ENCODE data around the gene CDCP2. TPM values are rescaled to one million over a fixed set of nuclear protein-coding genes. Genes with fewer than 3 reads are reported as not detected.

CDCP2 gene
- total RNA-seq, 2 donors from 2014 or later: not detected

DNA sequence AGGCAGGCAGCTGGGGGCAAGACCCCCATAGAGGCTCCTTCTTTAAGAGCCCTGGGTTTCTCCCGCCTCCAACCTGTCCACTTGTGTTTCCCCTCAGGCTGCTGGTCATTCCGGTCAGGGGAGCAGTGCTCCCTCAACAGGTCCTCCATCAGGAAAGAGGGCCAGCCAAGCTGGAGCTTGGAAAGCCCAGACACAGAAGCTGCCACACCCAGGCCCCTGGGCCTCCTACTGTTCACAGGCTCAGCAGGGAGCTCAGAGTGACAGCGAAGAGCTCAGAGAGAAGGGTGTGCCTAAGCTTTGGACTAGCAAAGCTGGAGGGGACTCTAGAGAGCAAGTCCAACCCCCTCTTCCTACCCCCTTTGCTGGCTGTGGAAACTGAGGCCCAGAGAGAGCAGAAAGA lies 10.3 kb upstream of the CDCP2 start:
- DNase-seq: no peak
- Mint-ChIP-seq H3K4me1 (ENCODE audit: low read depth) (no peaks in the 10 kb centered on the region), H3K4me3 (no peak overlapping the region), H3K36me3 (ENCODE audit: insufficient read depth in 2 of 2) (no peaks in the 10 kb centered on the region), H3K27ac (no peak overlapping the region), H3K9me3 (no peaks in the 10 kb centered on the region), H3K27me3 (ENCODE audit: low read depth) (no peaks in the 10 kb centered on the region)
- no peak for ATAC-seq (replicated peaks in 1 of 2)

DNA sequence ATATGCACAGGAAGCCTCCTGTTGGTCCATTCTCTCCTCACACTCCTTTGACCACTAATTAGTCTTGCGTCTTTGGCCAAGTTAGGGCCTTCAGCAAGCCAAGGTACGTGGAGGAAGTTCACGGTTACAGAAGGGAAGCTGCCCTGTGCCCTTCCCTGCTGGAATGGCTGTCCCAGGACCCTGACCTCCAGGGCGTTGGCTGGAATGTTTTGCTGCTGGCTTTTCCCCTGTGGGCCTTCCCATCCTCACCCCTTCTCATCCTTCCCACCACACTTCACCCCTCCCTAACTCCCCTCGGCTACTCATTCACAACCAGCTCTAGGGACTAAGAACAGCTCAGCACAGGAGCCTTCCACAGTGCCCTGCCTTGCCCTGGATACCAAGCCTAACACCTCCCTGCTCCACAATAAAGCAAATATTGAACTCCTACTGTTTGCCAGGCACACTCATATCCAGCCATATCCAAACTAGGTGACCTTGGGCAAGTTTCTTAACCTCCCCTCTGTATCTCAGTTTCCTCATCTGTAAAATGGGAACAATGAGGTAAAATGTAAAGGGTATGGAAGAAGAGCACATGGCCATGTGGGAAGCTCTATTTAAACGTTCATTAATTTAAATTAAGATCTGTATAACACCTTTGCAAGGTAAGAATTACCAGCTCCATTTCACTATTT lies 8.8 kb upstream of the CDCP2 start:
- DNase-seq: no peak
- Mint-ChIP-seq H3K27ac (no peak overlapping the region), H3K4me1 (ENCODE audit: low read depth) (no peaks in the 10 kb centered on the region), H3K9me3 (no peaks in the 10 kb centered on the region), H3K27me3 (ENCODE audit: low read depth) (no peaks in the 10 kb centered on the region), H3K4me3 (no peak overlapping the region), H3K36me3 (ENCODE audit: insufficient read depth in 2 of 2) (no peaks in the 10 kb centered on the region)
- ATAC-seq (replicated peaks in 1 of 2): no peak

DNA sequence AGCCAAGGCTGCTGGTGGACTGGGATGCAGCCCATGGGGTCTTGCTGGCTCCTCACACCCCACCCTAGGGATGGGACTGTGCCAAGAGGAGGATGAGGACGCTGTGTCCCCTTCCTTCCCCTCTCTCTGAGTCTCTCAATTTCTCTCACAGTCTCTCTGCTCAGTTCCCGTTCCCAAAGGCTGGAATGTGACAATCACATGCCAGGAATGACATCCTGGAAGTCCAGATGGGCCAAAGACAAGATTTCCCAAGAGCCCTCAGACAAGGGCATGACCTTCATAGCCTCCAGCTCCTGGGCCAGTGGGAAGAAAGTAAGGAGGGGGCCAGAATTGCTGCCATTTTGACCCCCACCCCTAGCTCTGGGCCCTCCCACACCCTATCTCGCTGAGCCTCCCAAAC lies 7.6 kb upstream of the CDCP2 start:
- Mint-ChIP-seq H3K36me3 (ENCODE audit: insufficient read depth in 2 of 2) (no peaks in the 10 kb centered on the region), H3K4me1 (ENCODE audit: low read depth) (no peaks in the 10 kb centered on the region), H3K4me3 (no peak overlapping the region), H3K27ac (no peak overlapping the region), H3K9me3 (no peaks in the 10 kb centered on the region), H3K27me3 (ENCODE audit: low read depth) (no peaks in the 10 kb centered on the region)
- DNase-seq: no peak
- no peak for ATAC-seq (replicated peaks in 1 of 2)

DNA sequence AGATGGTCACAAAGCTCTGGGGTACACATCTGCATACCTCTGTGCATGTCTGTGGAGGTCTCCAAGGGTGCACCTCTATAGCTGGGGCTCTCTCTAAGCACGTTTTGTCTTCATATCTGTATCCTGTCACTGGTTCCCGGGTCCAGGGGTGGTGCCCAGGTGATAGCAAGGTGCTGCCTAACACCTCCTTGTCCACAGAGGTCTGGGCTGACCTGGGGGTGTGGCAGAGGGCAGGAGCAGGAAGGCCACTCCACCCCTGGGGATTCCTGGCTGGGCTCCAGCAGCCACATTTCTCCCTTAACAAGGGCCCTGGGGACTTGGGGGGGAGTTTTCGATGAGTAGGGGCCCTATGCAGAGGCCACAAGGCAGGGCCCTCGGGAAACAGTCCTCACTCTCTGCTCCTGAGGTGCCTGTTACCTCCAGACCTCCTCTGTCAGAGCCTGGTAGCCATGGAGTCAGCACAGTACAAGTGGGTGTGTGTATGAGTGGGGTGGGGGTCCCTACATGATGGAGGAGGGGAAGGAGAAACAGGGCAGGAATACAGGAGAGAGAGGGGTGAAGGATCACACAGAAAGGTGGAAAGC lies 7.0 kb upstream of the CDCP2 start:
- H3K27me3 Mint-ChIP-seq (ENCODE audit: low read depth): no peaks in the 10 kb centered on the region
- ATAC-seq (replicated peaks in 1 of 2): no peak
- no peak overlapping the region for H3K4me3 Mint-ChIP-seq
- H3K9me3 Mint-ChIP-seq: no peaks in the 10 kb centered on the region
- H3K36me3 Mint-ChIP-seq (ENCODE audit: insufficient read depth in 2 of 2): no peaks in the 10 kb centered on the region
- no peak for DNase-seq
- no peaks in the 10 kb centered on the region for H3K4me1 Mint-ChIP-seq (ENCODE audit: low read depth)
- no peak overlapping the region for H3K27ac Mint-ChIP-seq

DNA sequence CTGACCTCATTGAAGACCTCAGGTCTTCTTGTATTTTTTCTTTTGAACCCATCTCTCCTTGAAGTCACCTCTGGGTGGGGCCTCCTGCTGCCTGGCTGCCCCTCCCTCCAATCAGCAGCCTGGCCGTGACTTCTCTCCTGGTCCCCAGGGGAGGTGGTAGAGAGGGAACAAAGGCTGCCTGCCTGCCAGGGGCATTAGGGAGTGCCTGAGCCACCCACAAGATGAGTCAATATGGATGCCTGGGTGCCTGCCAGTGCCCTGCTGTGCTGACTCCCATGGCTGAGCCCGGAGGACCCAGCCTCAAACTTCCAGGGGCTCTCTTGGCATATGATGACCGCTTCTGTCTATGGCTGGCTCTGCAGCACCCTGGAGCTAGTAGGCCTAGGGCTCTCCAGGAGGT lies 5.3 kb upstream of the CDCP2 start:
- no peak overlapping the region for H3K4me3 Mint-ChIP-seq
- no peaks in the 10 kb centered on the region for H3K27me3 Mint-ChIP-seq (ENCODE audit: low read depth)
- ATAC-seq (replicated peaks in 1 of 2) (no peak), DNase-seq (no peak)
- no peaks in the 10 kb centered on the region for H3K36me3 Mint-ChIP-seq (ENCODE audit: insufficient read depth in 2 of 2)
- no peaks in the 10 kb centered on the region for H3K9me3 Mint-ChIP-seq
- H3K4me1 Mint-ChIP-seq (ENCODE audit: low read depth): no peaks in the 10 kb centered on the region
- H3K27ac Mint-ChIP-seq: no peak overlapping the region

GRCh38 chr1:54157401-54157800 lies 4.6 kb upstream of the CDCP2 start:
- DNase-seq (no peak), ATAC-seq (replicated peaks in 1 of 2) (no peak)
- no peaks in the 10 kb centered on the region for H3K4me1 Mint-ChIP-seq (ENCODE audit: low read depth)
- H3K9me3 Mint-ChIP-seq: no peaks in the 10 kb centered on the region
- H3K4me3 Mint-ChIP-seq: no peak overlapping the region
- no peaks in the 10 kb centered on the region for H3K27me3 Mint-ChIP-seq (ENCODE audit: low read depth)
- H3K36me3 Mint-ChIP-seq (ENCODE audit: insufficient read depth in 2 of 2): no peaks in the 10 kb centered on the region
- H3K27ac Mint-ChIP-seq: no peak overlapping the region

DNA sequence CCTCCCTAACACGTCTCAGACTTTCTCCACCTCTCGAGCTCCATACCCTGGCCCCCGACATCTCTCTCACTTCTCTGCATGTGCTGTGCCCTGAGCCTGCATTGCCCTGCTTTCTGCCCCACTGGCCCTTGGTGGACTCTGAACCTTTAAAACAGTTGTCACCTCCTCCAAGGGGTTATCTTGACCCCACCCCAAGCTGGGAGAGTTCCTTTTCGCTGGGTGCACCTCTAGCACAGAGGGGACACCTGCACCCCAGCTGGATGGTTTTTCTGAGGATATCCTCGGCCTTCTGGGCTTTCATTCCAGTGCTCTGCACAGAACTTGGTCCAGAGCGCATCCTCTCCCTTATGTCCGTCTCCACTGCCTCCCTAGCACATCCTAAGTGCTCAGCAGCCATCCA lies 4.2 kb upstream of the CDCP2 start:
- no peak for DNase-seq
- no peak overlapping the region for H3K4me3 Mint-ChIP-seq
- ATAC-seq (replicated peaks in 1 of 2): no peak
- no peak overlapping the region for H3K27ac Mint-ChIP-seq
- no peaks in the 10 kb centered on the region for H3K36me3 Mint-ChIP-seq (ENCODE audit: insufficient read depth in 2 of 2)
- H3K27me3 Mint-ChIP-seq (ENCODE audit: low read depth): no peaks in the 10 kb centered on the region
- H3K9me3 Mint-ChIP-seq: no peaks in the 10 kb centered on the region
- no peaks in the 10 kb centered on the region for H3K4me1 Mint-ChIP-seq (ENCODE audit: low read depth)

GRCh38 chr1:54156201-54156600 lies 3.4 kb upstream of the CDCP2 start:
- no peak overlapping the region for H3K27ac Mint-ChIP-seq
- DNase-seq (no peak), ATAC-seq (replicated peaks in 1 of 2) (no peak)
- no peaks in the 10 kb centered on the region for H3K27me3 Mint-ChIP-seq (ENCODE audit: low read depth)
- no peak overlapping the region for H3K4me3 Mint-ChIP-seq
- no peaks in the 10 kb centered on the region for H3K9me3 Mint-ChIP-seq
- no peaks in the 10 kb centered on the region for H3K36me3 Mint-ChIP-seq (ENCODE audit: insufficient read depth in 2 of 2)
- H3K4me1 Mint-ChIP-seq (ENCODE audit: low read depth): no peaks in the 10 kb centered on the region

DNA sequence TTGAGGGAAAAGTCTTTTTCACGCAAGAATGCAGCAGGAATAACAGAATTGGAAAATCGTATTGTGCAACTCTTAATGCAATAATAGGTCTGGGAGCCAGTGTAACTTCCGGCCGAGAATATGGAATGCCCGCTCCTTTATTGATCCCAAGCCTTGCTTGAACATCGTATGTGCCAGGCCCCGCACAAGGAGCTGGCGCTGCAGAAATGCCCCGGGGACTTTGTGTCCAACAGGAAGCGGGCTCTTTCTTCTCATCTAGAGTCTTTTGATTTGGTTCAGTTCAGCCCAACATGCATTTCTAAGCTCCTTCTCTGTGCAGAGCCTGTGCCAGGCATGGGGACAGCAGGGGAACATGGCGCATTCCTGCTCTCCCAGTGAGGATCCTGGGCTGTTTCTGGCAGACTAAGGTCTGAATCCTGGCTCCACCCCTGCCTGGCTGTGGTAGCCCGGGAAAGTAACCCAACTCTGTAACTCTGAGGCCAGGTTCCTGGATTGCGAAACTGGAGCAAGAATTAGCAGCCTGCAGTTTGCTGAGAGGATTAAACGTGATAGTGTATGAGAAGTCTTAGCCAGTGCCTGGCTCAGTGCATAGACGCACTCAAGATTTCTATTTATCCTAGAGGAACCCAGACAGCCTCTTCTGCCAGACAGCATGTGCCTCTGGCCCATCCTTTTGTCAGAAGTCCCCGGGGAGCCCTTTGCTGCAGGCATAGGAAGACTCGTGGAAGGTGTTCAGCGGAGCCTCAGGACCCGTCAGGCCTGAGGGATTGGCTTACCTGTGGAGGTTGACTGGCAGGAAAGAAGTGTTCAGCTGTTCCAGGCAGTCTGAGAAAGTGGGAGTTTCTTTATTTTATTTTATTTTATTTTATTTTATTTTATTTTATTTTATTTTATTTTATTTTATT lies 987 bp upstream of the CDCP2 start:
- Mint-ChIP-seq H3K36me3 (ENCODE audit: insufficient read depth in 2 of 2) (no peaks in the 10 kb centered on the region), H3K27ac (no peak overlapping the region), H3K9me3 (no peaks in the 10 kb centered on the region), H3K4me3 (no peak overlapping the region), H3K27me3 (ENCODE audit: low read depth) (no peaks in the 10 kb centered on the region), H3K4me1 (ENCODE audit: low read depth) (no peaks in the 10 kb centered on the region)
- no peak for DNase-seq
- no peak for ATAC-seq (replicated peaks in 1 of 2)

DNA sequence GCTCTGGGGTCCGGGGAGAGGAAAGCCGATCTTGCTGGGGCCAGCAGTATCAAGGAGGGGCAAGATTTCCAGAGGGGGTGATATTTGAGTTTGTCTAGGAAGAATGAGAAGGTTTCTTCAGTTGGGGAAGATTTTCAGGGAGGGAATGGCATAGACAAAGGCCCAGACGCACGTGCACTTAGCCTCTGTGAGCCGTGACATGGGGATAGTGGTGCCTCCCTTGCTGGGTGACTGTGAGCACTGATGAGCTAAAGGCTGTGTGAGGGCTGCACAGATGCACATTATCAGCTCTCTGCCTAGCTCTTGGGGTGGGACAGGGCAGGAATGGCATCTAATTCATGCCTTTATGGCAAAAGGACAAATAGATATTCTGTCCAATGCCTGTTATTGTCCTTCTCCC lies 1.8 kb downstream of the CDCP2 start:
- DNase-seq (no peak), ATAC-seq (replicated peaks in 1 of 2) (no peak)
- Mint-ChIP-seq H3K9me3 (no peaks in the 10 kb centered on the region), H3K27me3 (ENCODE audit: low read depth) (no peaks in the 10 kb centered on the region), H3K27ac (no peak overlapping the region), H3K4me3 (no peak overlapping the region), H3K4me1 (ENCODE audit: low read depth) (no peaks in the 10 kb centered on the region), H3K36me3 (ENCODE audit: insufficient read depth in 2 of 2) (no peaks in the 10 kb centered on the region)

GRCh38 chr1:54149734-54150133 lies 3.1 kb downstream of the CDCP2 start:
- Mint-ChIP-seq H3K4me1 (ENCODE audit: low read depth) (no peaks in the 10 kb centered on the region), H3K4me3 (no peak overlapping the region), H3K9me3 (no peaks in the 10 kb centered on the region), H3K27ac (no peak overlapping the region), H3K27me3 (ENCODE audit: low read depth) (no peaks in the 10 kb centered on the region), H3K36me3 (ENCODE audit: insufficient read depth in 2 of 2) (no peaks in the 10 kb centered on the region)
- no peak for DNase-seq
- ATAC-seq (replicated peaks in 1 of 2): no peak

DNA sequence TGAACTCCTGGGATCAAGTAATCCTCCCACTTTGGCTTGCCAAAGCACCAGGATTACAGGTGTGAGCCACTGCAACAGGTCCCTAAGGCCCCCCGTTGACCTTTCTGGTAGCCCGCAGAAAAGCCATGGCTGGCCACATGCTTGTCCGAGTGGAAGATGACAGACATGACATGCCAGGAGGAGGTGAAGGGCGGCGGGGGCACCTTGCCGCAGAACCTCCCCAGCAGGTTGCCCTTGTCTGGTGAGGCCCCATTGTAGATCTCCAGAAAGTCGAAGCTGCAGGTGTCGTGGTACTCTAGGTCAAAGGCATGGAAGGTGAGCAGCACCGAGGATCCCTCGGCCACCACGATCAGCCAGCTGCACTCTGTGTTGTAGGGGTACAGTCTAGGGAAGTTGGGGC lies 8.4 kb downstream of the CDCP2 start:
- DNase-seq (no peak), ATAC-seq (replicated peaks in 1 of 2) (no peak)
- H3K27me3 Mint-ChIP-seq (ENCODE audit: low read depth): no peaks in the 10 kb centered on the region
- no peaks in the 10 kb centered on the region for H3K36me3 Mint-ChIP-seq (ENCODE audit: insufficient read depth in 2 of 2)
- H3K4me3 Mint-ChIP-seq: no peak overlapping the region
- no peak overlapping the region for H3K27ac Mint-ChIP-seq
- no peaks in the 10 kb centered on the region for H3K4me1 Mint-ChIP-seq (ENCODE audit: low read depth)
- H3K9me3 Mint-ChIP-seq: no peaks in the 10 kb centered on the region

DNA sequence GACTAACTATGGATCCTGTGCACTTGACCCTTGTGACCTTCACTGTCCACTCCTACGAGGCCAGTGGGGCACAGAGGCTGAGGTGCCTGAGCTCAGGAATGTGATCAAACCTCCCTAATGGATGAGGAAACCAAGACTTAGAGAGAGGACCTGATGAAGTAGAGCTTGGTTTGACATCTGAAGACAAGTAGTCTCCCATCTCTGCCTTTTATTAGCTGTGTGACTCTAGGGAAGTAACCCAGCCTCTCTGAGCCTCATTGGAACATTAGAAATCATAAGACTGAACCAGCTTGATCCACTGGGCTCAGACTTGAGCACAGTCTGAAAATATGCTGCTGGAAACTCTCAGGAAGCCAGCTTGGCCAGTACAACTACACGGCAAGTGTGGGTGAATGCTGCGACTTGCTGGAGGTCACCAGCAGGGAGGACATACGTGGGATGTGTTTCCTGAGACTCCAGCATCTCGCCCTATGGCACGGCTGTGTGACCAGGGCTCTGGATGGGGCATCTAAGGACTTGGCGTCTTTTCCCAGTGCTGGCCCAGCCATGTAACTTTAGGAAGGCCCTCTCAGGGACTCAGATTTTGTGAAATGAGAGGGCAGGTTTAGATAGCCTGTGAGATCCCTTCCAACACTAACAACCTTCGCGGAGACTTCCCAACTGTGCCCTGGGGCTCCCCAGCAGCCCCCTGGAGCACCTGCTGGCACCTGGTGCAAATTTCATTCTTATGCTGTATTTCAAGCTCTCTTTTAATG lies 10.5 kb downstream of the CDCP2 start:
- Mint-ChIP-seq H3K36me3 (ENCODE audit: insufficient read depth in 2 of 2) (no peaks in the 10 kb centered on the region), H3K4me1 (ENCODE audit: low read depth) (no peaks in the 10 kb centered on the region), H3K27ac (no peak overlapping the region), H3K9me3 (no peaks in the 10 kb centered on the region), H3K4me3 (no peak overlapping the region), H3K27me3 (ENCODE audit: low read depth) (no peaks in the 10 kb centered on the region)
- ATAC-seq (replicated peaks in 1 of 2): no peak
- no peak for DNase-seq

All from activated T-cell treated with anti-CD3 and anti-CD28 coated beads, Interleukin-2, amount 50 U/mL, for 72 hours (primary cell).